Hepatic stellate cell (primary cell): ENCODE measurements around the gene SLC15A5.

Source experiments
- DNase-seq: peaks from one replicate; pipeline ENCODE4 v3.0.0; 2011; ENCODE audit warnings: low spot score

Gene SLC15A5

GRCh38 chr12:16175840-16176239, 101.6 kb downstream of the SLC15A5 start:
- DNase-seq = no peak

GRCh38 chr12:16174282-16174681, 103.2 kb downstream of the SLC15A5 start:
- no peak for DNase-seq

GRCh38 chr12:16171348-16171747, 106.1 kb downstream of the SLC15A5 start:
- DNase-seq = no peak

DNA sequence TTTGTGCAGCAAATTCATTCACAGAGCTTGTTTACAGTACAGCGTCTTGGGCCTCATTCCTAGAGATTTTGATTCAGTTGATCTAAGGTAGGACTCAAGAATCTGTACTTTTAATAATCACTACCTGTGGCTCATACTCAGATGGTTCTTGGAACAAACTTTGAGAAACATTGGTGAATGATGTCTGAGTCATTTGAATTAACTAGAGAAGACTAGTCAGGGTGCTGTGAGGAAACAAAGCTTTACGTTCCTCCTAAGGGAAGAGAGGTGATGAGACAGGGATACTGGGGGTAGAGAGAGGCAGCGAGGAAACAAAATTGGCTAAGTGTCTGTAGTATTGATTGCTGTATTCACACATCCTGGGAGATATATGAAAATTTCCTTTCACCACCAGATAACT, 109.4 kb downstream of the SLC15A5 start:
- no peak for DNase-seq

- DNase-seq = no peak
Measured at GRCh38 chr12:16166563-16167470, 110.7 kb downstream of the SLC15A5 start.

GRCh38 chr12:16165506-16165905, 112.0 kb downstream of the SLC15A5 start:
- peak; percentile 7 for DNase-seq

DNA sequence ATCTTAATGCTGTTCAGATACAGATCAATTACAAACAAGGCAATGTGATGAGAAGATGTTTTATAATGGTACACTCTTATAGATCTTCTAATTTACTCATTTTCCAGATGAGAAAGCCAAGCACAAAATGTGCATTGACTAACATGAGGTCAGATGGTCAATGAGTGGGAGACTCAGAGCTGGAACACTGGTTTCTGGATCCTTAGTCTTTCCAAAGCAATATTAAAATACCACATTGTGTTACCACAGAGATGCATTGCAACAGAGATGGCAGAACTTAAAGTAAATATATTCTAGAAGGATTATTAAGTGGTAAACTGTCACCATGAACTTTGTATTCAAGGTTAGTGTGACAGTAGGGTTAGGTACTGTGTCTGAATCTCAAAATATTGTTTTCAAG, 113.6 kb downstream of the SLC15A5 start:
- no peak for DNase-seq

DNA sequence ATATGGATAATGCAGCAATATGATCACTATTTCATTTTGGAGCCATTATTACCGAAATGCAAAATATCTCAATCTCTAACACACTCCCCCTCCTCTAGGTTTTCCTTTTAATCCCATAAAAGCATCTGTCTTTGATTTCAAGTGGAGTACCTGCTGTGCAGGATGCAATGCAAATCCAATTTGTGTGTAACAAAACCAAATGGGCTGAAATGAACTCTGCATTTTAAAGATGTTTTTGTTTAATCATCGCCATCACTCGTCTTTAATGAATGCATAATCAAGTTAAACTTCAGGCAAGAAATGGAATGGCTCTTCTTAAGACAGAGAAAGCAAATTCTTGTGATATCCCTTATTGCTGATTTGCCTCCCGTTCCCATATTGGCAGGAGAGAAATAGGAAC, 114.3 kb downstream of the SLC15A5 start:
- DNase-seq = no peak

- DNase-seq = no peak
Measured at GRCh38 chr12:16159571-16159970, 117.9 kb downstream of the SLC15A5 start.

DNA sequence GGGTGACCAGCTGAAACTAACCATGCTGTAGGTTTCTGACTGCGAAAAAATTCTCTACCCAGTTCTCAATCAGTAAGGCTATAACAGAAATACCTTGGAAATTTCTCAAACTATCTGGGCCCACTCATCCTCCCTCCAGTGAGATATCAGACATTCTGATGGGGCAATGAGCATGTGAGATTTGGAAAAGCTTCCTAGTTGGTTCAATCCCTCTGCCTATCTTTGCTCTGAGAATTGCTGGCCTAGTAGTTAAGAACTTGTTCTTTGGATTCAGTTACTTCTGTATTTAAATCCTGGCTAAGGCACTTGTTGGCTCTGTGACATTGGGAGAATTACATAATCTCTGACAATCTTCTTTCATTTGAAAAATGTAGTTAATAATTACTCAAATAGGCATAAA, 119.4 kb downstream of the SLC15A5 start:
- no peak for DNase-seq

DNA sequence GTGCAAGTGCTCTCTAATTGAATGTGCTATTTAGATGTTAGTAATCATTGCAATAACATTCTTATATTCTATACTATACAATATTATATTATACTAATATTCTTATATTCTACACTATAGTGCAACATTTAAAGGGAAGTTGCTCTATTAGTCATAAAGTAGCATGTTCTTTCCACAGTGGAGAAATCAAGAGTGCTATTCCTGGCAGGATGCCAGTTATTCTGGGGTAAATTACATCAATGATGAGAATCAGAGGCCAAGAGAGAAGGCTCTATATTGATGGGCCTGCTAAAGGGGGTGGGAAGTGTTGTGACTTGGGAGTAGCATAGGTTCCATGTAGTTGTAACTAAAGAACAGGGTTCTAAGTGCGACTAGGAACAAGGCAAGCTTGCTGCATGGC, 121.5 kb downstream of the SLC15A5 start:
- no peak for DNase-seq

DNA sequence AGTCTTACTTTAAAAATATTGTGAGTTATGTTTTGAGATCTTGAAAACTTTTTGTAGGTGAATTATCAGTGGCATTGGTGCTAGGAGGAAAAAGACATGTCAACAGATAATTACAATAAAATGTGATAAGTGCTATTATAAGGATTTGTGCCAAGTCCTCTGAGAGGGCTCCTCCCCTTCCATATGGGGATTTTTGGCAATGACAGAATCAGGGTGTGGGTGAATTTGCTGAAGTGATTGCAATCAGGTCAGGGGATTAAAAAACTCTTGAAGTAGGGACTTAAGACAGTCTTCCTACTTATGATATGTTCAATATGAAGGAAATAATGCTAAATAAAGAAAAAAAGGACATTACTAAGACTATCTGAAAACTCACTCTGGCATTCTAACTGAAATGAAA, 122.5 kb downstream of the SLC15A5 start:
- no peak for DNase-seq

DNA sequence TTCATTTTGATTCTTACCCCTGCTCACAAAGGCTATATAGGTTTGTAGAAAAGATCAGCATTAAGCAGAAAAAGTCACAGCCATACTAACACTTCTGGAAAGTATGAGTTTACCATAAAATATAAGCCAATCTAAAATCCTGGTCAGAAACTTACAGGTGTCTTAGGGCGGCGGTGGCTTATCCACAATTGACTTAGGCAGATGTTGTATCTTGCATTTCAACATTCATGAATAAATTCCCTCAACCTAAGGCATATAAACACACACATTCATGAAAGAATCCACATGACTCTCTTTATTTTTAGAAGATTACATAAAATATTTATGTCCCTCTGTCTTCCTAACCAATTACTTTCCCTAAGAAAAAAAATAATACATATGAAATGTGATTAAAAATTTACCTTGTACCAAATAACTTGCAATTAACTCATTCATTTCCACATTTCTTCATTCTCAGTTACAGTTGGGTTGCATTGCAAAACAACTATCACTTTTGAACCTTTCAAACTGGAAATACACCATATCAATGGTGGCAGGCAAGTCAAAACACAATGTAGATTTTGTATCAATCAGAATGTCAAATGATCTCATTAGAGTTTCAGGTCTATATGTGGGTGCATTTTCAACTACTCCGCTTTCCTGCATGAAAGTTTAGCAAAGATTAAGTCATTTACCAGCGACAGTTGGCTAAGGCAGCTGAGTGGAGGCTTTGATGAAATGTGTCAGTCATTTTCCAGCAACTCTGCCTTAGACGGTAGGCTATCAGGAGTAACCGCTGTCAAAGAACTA, 124.4 kb downstream of the SLC15A5 start:
- no peak for DNase-seq

- no peak for DNase-seq
Measured at GRCh38 chr12:16150276-16150675, 127.2 kb downstream of the SLC15A5 start.

GRCh38 chr12:16148938-16149337, 128.5 kb downstream of the SLC15A5 start:
- no peak for DNase-seq
